Effector memory CD4-positive, alpha-beta T cell (primary cell): ENCODE data around the gene TBC1D10B.

Experiments
- DNase-seq, 3 donors: peaks; one replicate each; pipeline ENCODE4 v3.0.0-alpha.2; 2020
- H3K27ac ChIP-seq: 2 replicates; pipeline ENCODE4 v1.7.0; 2013; ENCODE audit warnings: mild to moderate bottlenecking, low read length, moderate library complexity; ENCODE audit not compliant: insufficient read depth, poor library complexity, severe bottlenecking
- H3K27me3 ChIP-seq: replicated peaks from 2 replicates; pipeline ENCODE4 v1.7.0; 2013; ENCODE audit warnings: mild to moderate bottlenecking, low read length; ENCODE audit not compliant: insufficient read depth, control insufficient read depth, poor library complexity, severe bottlenecking
- H3K36me3 ChIP-seq: 2 replicates; pipeline ENCODE4 v1.7.0; 2013; ENCODE audit warnings: mild to moderate bottlenecking, low read length, moderate library complexity; ENCODE audit not compliant: control insufficient read depth, insufficient read depth
- H3K4me1 ChIP-seq: 2 replicates; pipeline ENCODE4 v1.7.0; 2013; ENCODE audit warnings: low read length, mild to moderate bottlenecking; ENCODE audit not compliant: control insufficient read depth, insufficient read depth, poor library complexity, severe bottlenecking
- H3K4me3 ChIP-seq: 2 replicates; pipeline ENCODE4 v1.7.0; 2013; ENCODE audit warnings: low read length, low read depth, mild to moderate bottlenecking; ENCODE audit not compliant: insufficient read depth, poor library complexity, severe bottlenecking
- H3K9me3 ChIP-seq: 2 replicates; pipeline ENCODE4 v1.7.0; 2013; ENCODE audit warnings: mild to moderate bottlenecking, low read length, moderate library complexity; ENCODE audit not compliant: control insufficient read depth
- total RNA-seq, 3 donors: gene quantifications; one replicate each; lab custom pipeline; 2026; lab: John Stamatoyannopoulos, UW

TBC1D10B gene, protein sequence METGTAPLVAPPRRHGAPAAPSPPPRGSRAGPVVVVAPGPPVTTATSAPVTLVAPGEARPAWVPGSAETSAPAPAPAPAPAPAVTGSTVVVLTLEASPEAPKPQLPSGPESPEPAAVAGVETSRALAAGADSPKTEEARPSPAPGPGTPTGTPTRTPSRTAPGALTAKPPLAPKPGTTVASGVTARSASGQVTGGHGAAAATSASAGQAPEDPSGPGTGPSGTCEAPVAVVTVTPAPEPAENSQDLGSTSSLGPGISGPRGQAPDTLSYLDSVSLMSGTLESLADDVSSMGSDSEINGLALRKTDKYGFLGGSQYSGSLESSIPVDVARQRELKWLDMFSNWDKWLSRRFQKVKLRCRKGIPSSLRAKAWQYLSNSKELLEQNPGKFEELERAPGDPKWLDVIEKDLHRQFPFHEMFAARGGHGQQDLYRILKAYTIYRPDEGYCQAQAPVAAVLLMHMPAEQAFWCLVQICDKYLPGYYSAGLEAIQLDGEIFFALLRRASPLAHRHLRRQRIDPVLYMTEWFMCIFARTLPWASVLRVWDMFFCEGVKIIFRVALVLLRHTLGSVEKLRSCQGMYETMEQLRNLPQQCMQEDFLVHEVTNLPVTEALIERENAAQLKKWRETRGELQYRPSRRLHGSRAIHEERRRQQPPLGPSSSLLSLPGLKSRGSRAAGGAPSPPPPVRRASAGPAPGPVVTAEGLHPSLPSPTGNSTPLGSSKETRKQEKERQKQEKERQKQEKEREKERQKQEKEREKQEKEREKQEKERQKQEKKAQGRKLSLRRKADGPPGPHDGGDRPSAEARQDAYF
- total RNA-seq: 39.9 to 48.6 (median 41.8) reads per million in 3 donors

DNA sequence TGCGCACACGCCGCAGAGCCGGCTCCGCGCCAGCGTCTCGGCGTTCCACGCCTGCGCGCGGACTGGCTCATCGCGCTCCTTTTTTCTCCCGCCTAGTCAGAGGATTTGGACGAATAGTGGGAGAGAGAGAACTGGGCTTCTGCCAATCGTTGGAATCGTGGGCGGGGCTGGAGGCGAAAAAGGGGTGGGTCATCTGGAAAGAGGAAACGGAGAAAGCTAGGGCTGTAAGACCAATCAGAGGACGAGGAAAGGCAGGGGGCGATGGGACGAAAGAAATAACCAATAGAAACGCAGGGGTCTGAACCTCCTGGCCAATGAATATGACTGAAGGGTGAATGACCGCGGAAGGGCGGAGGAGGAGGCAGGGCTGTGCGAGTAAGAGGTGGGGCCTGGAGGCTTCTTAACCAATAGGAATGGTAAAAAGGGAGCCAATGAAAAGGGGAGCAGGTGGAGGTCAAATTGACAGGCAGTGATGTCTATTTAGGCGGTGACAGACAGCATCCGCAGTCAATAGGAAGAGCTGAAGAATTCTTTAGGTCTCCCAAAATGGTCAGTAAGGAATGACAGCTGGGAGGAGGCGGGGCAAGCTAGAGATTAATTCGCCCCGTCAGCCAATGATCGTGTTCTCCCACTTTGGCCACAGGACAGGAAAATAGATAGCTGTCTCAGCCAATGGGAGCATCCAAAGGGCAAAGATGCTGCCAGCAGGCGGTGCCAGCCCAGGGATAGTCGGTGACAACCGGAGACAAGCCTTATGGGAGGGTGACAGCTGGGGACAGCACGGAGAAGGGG is at the start of gene TBC1D10B:
Gene TBC1D10B, minus strand, starts transcription at position 39 of the 792 bp plus-strand sequence. CDS start 311 bp downstream, outside the sequence.
- Histone ChIP-seq H3K4me1 (peaks cover 27% of the 10 kb centered on the region), H3K9me3 (no peaks in the 10 kb centered on the region), H3K36me3 (peaks cover under 1% of the 10 kb centered on the region), H3K27ac (peak within 1 kb of the TSS; percentile 65), H3K4me3 (peak within 1 kb of the TSS; percentile 73), H3K27me3 (no peaks in the 10 kb centered on the region)
- DNase-seq: peak; percentile 99 to 100 (median 99)

DNA sequence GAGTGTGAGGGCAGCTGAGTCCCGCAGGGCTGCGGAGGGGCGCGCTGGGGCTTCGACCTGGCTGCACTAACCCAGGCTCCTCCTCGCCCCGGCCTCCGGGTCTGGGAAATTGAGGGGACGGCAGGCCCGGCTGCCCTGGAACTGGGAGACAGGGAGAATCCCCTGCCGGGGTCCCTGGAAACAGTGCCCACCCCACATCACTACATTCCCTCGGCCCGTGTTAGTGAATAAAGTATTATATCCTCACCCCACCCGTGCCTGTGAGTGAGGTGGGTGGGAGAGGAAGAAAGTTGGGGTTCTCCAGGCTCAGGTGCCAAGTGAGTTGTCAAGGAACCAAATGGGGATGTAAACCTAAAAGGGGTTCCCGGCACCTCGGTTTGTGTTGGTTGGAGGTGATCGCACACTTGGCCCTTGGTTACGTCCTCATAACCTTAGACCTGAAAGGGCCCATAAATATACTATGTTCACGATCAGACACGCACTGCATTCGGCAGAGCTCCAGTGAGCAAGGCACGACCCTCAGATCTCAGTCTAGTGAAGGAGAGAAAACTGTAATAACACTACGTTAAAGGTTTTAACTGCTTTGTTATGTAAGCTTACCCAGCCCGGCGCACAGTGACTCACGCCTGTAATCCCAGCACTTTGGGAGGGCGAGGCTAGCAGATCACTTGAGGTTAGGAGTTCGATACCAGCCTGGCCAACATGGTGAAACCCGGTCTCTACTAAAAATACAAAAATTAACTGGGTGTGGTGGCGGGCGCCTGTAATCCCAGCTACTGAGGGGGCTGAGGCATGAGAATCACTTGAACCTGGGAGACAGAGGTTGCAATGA is 48.3 kb upstream of the TBC1D10B start:
- DNase-seq: no peak
- H3K36me3 ChIP-seq: peaks cover 10% of the 10 kb centered on the region
- peak overlapping the region; percentile 68 for H3K27ac ChIP-seq
- peak overlapping the region; percentile 78 for H3K4me3 ChIP-seq
- H3K9me3 ChIP-seq: no peaks in the 10 kb centered on the region
- H3K27me3 ChIP-seq: no peaks in the 10 kb centered on the region
- peaks cover 10% of the 10 kb centered on the region for H3K4me1 ChIP-seq

- DNase-seq: peak; percentile 75 to 82 (median 79)
- H3K27me3 ChIP-seq: no peaks in the 10 kb centered on the region
- H3K4me3 ChIP-seq: peak overlapping the region; percentile 78
- H3K36me3 ChIP-seq: peaks cover 6% of the 10 kb centered on the region
- peak overlapping the region; percentile 68 for H3K27ac ChIP-seq
- no peaks in the 10 kb centered on the region for H3K9me3 ChIP-seq
- H3K4me1 ChIP-seq: peaks cover 10% of the 10 kb centered on the region
Observed at GRCh38 chr16:30417529-30418349, 47.4 kb upstream of the TBC1D10B start.

DNA sequence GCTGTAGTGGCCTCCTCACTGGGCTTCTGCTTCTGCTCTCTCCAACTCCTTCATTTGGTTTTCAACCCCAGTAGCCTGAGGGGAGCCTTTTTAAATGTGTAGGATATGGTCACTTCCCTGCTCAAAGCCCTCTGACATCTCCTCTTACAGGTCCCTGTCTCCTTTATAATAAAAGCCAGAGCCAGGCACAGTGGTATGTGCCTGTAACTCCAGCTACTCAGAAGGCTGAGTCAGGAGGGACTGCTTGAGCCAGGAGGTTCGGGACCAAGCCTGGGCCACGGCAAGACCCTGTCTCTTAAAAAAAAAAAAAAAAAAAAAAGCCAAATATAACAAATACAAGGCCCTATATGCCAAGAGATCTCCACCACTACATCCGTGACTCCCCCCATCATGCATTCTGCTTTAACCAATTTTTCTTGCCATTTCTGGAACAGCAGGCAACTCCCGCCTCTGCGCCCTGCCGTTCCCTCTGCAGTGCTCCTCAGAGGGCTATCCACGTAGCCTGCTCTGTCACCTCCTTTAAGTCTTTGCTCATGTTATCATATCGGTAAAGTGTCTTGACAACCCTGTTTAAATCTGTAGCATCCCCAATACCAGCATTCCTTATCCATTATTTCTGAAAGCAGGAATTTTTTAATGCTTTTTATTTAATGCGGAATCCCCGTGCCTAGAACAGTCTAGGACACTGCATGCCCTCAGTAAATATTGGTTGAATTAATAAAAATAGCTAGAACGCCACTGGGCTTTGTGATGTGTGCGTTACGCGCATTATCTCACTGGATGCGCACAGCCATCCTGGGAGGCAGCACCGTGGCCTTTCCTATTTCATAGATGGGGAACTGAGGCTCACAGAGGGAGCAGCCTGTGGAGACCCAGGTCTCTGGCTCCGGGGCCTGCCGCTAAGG is 46.6 kb upstream of the TBC1D10B start:
- Histone ChIP-seq H3K27ac (peak overlapping the region; percentile 68), H3K4me3 (peak overlapping the region; percentile 78), H3K36me3 (peaks cover 4% of the 10 kb centered on the region), H3K27me3 (no peaks in the 10 kb centered on the region), H3K4me1 (peaks cover 10% of the 10 kb centered on the region), H3K9me3 (no peaks in the 10 kb centered on the region)
- no peak for DNase-seq

GRCh38 chr16:30416047-30416603 is 45.8 kb upstream of the TBC1D10B start:
- H3K4me1 ChIP-seq: peaks cover 10% of the 10 kb centered on the region

GRCh38 chr16:30414159-30414558 is 43.9 kb upstream of the TBC1D10B start:
- no peaks in the 10 kb centered on the region for H3K36me3 ChIP-seq
- H3K27ac ChIP-seq: no peak overlapping the region
- H3K4me1 ChIP-seq: peaks cover 13% of the 10 kb centered on the region

More at GRCh38 chr16:30416047-30416603, 45.8 kb upstream of the TBC1D10B start:
- DNase-seq: no peak
- Histone ChIP-seq H3K4me3 (no peak overlapping the region), H3K9me3 (no peaks in the 10 kb centered on the region), H3K27ac (no peak overlapping the region), H3K36me3 (peaks cover 3% of the 10 kb centered on the region), H3K27me3 (no peaks in the 10 kb centered on the region)

DNA sequence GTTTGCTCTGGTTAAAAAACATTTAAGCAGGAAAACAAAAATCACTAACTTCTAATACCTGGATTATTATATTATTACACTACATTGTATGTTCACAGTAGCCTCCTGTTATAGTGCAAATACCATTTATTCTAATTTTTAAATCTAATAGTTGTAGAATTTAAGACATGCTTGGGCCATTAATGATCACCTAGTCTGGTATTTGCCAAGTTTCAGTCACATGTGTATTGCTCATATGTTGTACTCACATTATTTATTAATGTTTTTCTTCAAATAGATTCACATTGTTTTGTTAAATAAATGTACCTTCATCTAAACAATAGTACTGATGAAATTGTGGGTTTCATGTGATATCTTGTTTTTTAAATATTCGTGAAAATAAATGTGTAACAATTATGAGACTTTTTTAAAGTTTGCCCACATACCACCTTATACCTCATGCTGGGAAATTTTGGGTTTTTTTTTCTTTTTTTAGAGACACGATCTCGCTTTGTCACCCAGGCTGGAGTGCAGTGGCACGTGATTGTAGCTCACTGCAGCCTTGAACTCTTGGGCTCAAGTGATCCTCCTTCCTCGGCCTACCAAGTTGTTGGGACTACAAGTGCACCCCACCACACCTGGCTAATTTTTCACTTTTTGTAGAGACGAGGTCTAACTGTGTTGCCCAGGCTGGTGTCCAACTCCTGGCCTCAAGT is 43.0 kb upstream of the TBC1D10B start:
- Histone ChIP-seq H3K27ac (no peak overlapping the region), H3K27me3 (no peaks in the 10 kb centered on the region), H3K36me3 (no peaks in the 10 kb centered on the region), H3K4me1 (peaks cover 12% of the 10 kb centered on the region), H3K9me3 (no peaks in the 10 kb centered on the region), H3K4me3 (no peak overlapping the region)
- DNase-seq: no peak

More at GRCh38 chr16:30414159-30414558, 43.9 kb upstream of the TBC1D10B start:
- DNase-seq: no peak
- Histone ChIP-seq H3K27me3 (no peaks in the 10 kb centered on the region), H3K4me3 (no peak overlapping the region), H3K9me3 (no peaks in the 10 kb centered on the region)
